ENCODE measurements around the gene FGF1.

GRCh38 chr5:142700566-142700965, 14.7 kb upstream of the FGF1 start:
- TF ChIP-seq POLR2A (IDR thresholded peaks at IDR 0.05) (no peak), CTCF (IDR thresholded peaks at IDR 0.05) (no peak)
